CD4-positive, alpha-beta T cell treated with Interleukin-6 for 4 hours (primary cell): ENCODE results near the gene AMPH.
A peak's percentile ranks its signal among the peaks of the same experiment; 100 is the strongest.
"Not testable (repeated sequence)": the region's sequence is repeated elsewhere in the genome, so short reads cannot be mapped to it uniquely, and the experiment has no call there.

ENCODE experiments used
- DNase-seq: peaks from one replicate; pipeline ENCODE4 v3.0.0-alpha.2; 2020; ENCODE audit warnings: mixed read lengths

AMPH gene

GRCh38 chr7:38391751-38392150, 239.4 kb downstream of the AMPH start:
- no peak for DNase-seq

- no peak for DNase-seq
Measured at GRCh38 chr7:38385682-38386081, 245.5 kb downstream of the AMPH start.

GRCh38 chr7:38383281-38383680, 247.9 kb downstream of the AMPH start:
- DNase-seq: no peak

- no peak for DNase-seq
Measured at GRCh38 chr7:38382684-38383083, 248.5 kb downstream of the AMPH start.

- no peak for DNase-seq
Measured at GRCh38 chr7:38375453-38375852, 255.7 kb downstream of the AMPH start.

GRCh38 chr7:38374507-38374906, 256.7 kb downstream of the AMPH start:
- DNase-seq: peak; percentile 76

GRCh38 chr7:38373155-38373554, 258.0 kb downstream of the AMPH start:
- no peak for DNase-seq

- no peak for DNase-seq
Measured at GRCh38 chr7:38372290-38372689, 258.9 kb downstream of the AMPH start.

GRCh38 chr7:38369816-38370493, 261.2 kb downstream of the AMPH start:
- peak; percentile 81 for DNase-seq

- DNase-seq: peak; percentile 84
Measured at GRCh38 chr7:38368191-38368605, 263.0 kb downstream of the AMPH start.

GRCh38 chr7:38367301-38367890, 263.8 kb downstream of the AMPH start:
- DNase-seq: peak; percentile 55

- peak; percentile 81 for DNase-seq
Measured at GRCh38 chr7:38363379-38363778, 267.8 kb downstream of the AMPH start.

GRCh38 chr7:38362611-38363237, 268.4 kb downstream of the AMPH start:
- DNase-seq: peak; percentile 71

GRCh38 chr7:38360776-38361175, 270.4 kb downstream of the AMPH start:
- no peak for DNase-seq

GRCh38 chr7:38359071-38359601, 272.0 kb downstream of the AMPH start:
- peak; percentile 45 for DNase-seq

GRCh38 chr7:38358273-38358831, 272.8 kb downstream of the AMPH start:
- DNase-seq: peak; percentile 49

- DNase-seq: peak; percentile 66
Measured at GRCh38 chr7:38354271-38354851, 276.8 kb downstream of the AMPH start.

- DNase-seq: peak; percentile 65
Measured at GRCh38 chr7:38353431-38353881, 277.7 kb downstream of the AMPH start.

- DNase-seq: no peak
Measured at GRCh38 chr7:38351601-38352000, 279.6 kb downstream of the AMPH start.

GRCh38 chr7:38350777-38351176, 280.4 kb downstream of the AMPH start:
- DNase-seq: not testable (repeated sequence)

- DNase-seq: peak; percentile 68
Measured at GRCh38 chr7:38349869-38350583, 281.1 kb downstream of the AMPH start.

GRCh38 chr7:38349126-38349795, 281.9 kb downstream of the AMPH start:
- peak; percentile 54 for DNase-seq
